Peyer's patch (tissue), 4 donors: ENCODE results near the gene LHX3. TPM values are rescaled to one million over a fixed set of nuclear protein-coding genes. Genes with fewer than 3 reads are reported as not detected.

Source experiments
- DNase-seq, 3 donors: peaks; one replicate each; pipeline ENCODE4 v3.0.0-alpha.2; 2017 to 2019
- H3K27ac ChIP-seq, 4 donors: fragments of 200-600 bp; sonication (generic); one replicate each; pipeline ENCODE4 v1.5.1; 2016 to 2019
- H3K27me3 ChIP-seq, 2 donors: fragments of 200-600 bp; sonication (generic); one replicate each; pipeline ENCODE4 v1.5.1; 2019
- H3K36me3 ChIP-seq, 3 donors: fragments of 200-600 bp; sonication (generic); one replicate each; pipeline ENCODE4 v1.5.1; 2016 to 2019
- H3K4me1 ChIP-seq, 4 donors: fragments of 200-600 bp; sonication (generic); one replicate each; pipeline ENCODE4 v1.5.1; 2016 to 2019
- H3K4me3 ChIP-seq, 4 donors: fragments of 200-600 bp; sonication (generic); 1 replicate in 3 of 4; 2 replicates in 1 of 4; pipeline ENCODE4 v1.5.1; 2016 to 2019; ENCODE audit warnings: mild to moderate bottlenecking in 1 of 4
- H3K9me3 ChIP-seq, 4 donors: fragments of 200-600 bp; sonication (generic); one replicate each; pipeline ENCODE4 v1.5.1; 2016 to 2019; ENCODE audit warnings: mild to moderate bottlenecking in 1 of 4
- POLR2A ChIP-seq, 2 donors: fragments of 450-650 bp; IDR thresholded peaks; one replicate each; pipeline ENCODE4 v1.5.1; 2017; ENCODE audit warnings: antibody characterized with exemption in 2 of 2, mild to moderate bottlenecking in 2 of 2, moderate library complexity in 2 of 2
- total RNA-seq, 4 donors: library from RNA; depleted of rRNA; stranded (reverse); fragments of >200 nt; gene quantifications; one replicate each; pipeline ENCODE4 v1.1.0, GENCODE V29; 2016
- TF ChIP-seq, protein P1 (sequence below), 6 experiments: fragments of 450-650 bp in 4 of 6; fragments of 200-600 bp in 2 of 6; sonication (generic) in 1 of 6; IDR thresholded peaks; one replicate each; pipeline ENCODE4 v1.5.1; 2017 to 2019; ENCODE audit warnings: antibody characterized with exemption in 6 of 6, mild to moderate bottlenecking in 3 of 6, moderate library complexity in 1 of 6

LHX3 gene
- total RNA-seq, 4 donors from 2014 or later: not detected

GRCh38 chr9:136206602-136207275 lies 1.8 kb upstream of the LHX3 start:
- H3K27ac ChIP-seq: no peak overlapping the region
- peaks cover 0 to 27% of the 10 kb centered on the region in 2 donors for H3K27me3 ChIP-seq
- no peak for DNase-seq
- TF ChIP-seq POLR2A (IDR thresholded peaks at IDR 0.05): no peak
- TF ChIP-seq, protein P1, sequence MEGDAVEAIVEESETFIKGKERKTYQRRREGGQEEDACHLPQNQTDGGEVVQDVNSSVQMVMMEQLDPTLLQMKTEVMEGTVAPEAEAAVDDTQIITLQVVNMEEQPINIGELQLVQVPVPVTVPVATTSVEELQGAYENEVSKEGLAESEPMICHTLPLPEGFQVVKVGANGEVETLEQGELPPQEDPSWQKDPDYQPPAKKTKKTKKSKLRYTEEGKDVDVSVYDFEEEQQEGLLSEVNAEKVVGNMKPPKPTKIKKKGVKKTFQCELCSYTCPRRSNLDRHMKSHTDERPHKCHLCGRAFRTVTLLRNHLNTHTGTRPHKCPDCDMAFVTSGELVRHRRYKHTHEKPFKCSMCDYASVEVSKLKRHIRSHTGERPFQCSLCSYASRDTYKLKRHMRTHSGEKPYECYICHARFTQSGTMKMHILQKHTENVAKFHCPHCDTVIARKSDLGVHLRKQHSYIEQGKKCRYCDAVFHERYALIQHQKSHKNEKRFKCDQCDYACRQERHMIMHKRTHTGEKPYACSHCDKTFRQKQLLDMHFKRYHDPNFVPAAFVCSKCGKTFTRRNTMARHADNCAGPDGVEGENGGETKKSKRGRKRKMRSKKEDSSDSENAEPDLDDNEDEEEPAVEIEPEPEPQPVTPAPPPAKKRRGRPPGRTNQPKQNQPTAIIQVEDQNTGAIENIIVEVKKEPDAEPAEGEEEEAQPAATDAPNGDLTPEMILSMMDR (IDR thresholded peaks at IDR 0.05): no peak
- no peaks in the 10 kb centered on the region for H3K9me3 ChIP-seq
- no peak overlapping the region for H3K4me3 ChIP-seq
- peaks cover 0 to 4% (median 0%) of the 10 kb centered on the region in 4 donors for H3K4me1 ChIP-seq
- peaks cover 0 to 17% (median 0%) of the 10 kb centered on the region in 3 donors for H3K36me3 ChIP-seq

- H3K4me1 ChIP-seq: peaks cover 0 to 4% (median 0%) of the 10 kb centered on the region in 4 donors
- H3K9me3 ChIP-seq: no peaks in the 10 kb centered on the region
- no peak for DNase-seq
- H3K4me3 ChIP-seq: no peak overlapping the region
- peaks cover 0 to 38% of the 10 kb centered on the region in 2 donors for H3K27me3 ChIP-seq
- H3K36me3 ChIP-seq: peaks cover 0 to 8% (median 0%) of the 10 kb centered on the region in 3 donors
- no peak overlapping the region for H3K27ac ChIP-seq
- TF ChIP-seq POLR2A (IDR thresholded peaks at IDR 0.05): no peak
- TF ChIP-seq, protein P1 (IDR thresholded peaks at IDR 0.05): no peak
These were observed 722 bp upstream of the LHX3 start for GRCh38 chr9:136205707-136205992.

GRCh38 chr9:136204145-136204805 lies 653 bp downstream of the LHX3 start:
- TF ChIP-seq, protein P1 (IDR thresholded peaks at IDR 0.05): no peak
- no peak for TF ChIP-seq POLR2A (IDR thresholded peaks at IDR 0.05)
- Histone ChIP-seq H3K9me3 (no peaks in the 10 kb centered on the region), H3K27me3 (peaks cover 0 to 50% of the 10 kb centered on the region in 2 donors), H3K27ac (no peak overlapping the region), H3K4me1 (peaks cover 0 to 4% (median 0%) of the 10 kb centered on the region in 4 donors), H3K36me3 (peaks cover 0 to 8% (median 0%) of the 10 kb centered on the region in 3 donors), H3K4me3 (no peak overlapping the region)
- no peak for DNase-seq

DNA sequence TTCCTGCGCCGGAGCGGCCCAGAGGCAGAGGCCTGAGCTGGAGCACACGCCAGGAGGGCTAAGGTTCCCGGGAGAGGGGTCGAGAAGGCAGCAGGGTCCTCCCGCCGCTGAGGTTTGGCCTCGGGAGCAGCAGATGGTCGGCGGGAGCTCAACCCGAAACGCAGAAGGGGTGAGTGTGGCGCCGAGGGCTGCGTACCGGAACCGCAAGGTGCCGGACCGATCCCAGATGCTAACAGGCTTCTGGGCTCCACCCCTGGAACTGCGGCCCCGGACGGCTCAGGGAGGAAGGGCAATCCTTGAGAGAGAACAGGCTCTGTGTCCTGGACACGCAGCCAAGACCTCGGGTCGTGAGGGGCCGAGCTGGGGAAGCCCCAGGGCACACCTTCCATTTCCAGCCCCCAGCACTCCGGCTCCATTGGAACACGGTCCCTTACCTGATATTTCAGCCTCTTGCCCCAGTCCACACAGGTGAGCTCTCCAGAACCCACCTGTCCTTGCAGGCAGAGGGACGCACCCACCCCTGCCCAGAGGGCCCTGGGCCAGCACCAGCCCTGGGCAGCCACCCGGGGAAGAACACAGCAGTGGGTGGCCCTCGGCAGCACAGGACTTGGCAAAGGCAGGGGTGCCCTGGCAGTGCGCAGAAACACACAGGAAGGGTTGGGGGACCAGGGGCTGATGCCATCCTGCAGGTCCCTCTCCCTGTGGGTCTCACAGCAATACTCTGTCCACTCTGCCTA lies 1.4 kb downstream of the LHX3 start:
- Histone ChIP-seq H3K4me3 (no peak overlapping the region), H3K9me3 (no peaks in the 10 kb centered on the region), H3K4me1 (peaks cover 0 to 5% (median 2%) of the 10 kb centered on the region in 4 donors), H3K27ac (no peak overlapping the region), H3K27me3 (peaks cover 0 to 57% of the 10 kb centered on the region in 2 donors), H3K36me3 (peaks cover 0 to 2% (median 0%) of the 10 kb centered on the region in 3 donors)
- no peak for DNase-seq
- TF ChIP-seq, protein P1 (IDR thresholded peaks at IDR 0.05): no peak
- no peak for TF ChIP-seq POLR2A (IDR thresholded peaks at IDR 0.05)

DNA sequence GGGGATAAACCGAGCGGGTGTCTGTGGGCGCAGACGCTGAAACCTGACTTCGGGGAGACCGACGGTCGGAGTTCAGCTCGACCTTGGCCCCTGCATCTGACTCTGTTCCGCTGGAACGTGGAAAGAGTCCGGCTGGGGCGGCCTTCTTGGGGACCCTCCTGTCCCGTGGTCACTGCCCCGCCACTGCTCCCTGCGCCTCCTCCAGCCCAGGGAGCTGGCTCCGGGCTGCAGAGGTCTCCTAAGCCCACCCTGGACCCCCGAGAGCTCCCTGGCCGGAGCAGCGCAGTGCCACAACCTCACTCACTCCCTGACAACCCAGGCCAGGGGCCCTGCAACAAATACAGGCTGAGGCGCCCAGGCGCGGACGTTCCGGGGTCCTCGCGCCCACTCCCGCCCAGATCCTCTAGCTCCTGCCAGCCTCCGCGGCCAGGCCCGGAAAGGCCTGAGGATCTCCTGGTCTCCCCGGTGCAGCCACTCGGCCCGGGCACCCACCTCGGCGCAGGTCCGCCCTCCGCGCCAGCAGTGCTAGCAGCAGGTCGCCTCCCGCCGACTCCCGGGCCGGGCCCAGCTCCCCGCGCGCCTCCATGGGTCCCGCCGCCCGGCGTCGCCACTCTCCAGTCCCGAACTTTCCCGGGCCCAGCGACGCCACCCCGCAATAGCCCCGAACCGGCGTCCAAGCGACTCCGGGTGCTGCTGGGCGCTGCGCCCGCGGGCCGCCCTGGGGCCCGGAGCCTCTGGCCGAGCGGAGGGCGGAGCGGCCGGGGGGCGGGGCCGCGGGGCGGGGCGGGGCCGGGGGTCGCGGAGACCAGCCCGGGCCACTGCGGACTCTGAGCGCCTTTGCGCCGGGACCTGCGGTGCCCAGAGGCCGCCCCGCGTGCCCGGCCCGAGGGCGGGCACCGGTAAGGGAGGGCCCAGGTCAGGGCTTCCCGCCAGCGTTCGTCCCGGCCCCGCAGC lies 2.2 kb downstream of the LHX3 start:
- no peak for DNase-seq
- Histone ChIP-seq H3K27me3 (peaks cover 0 to 66% of the 10 kb centered on the region in 2 donors), H3K4me3 (no peak overlapping the region), H3K36me3 (no peaks in the 10 kb centered on the region), H3K27ac (no peak overlapping the region), H3K4me1 (peaks cover 0 to 9% (median 4%) of the 10 kb centered on the region in 4 donors), H3K9me3 (no peaks in the 10 kb centered on the region)
- no peak for TF ChIP-seq POLR2A (IDR thresholded peaks at IDR 0.05)
- TF ChIP-seq, protein P1 (IDR thresholded peaks at IDR 0.05): no peak
